Measurements from ENCODE around the gene CXCL1.
"Not testable (repeated sequence)": the region's sequence is repeated elsewhere in the genome, so short reads cannot be mapped to it uniquely, and the experiment has no call there.

The CXCL1 gene

GRCh38 chr4:73875401-73875800 lies 6.2 kb downstream of the CXCL1 start:
- DNase-seq (ENCODE audit: low read depth): no peak

- no peak for DNase-seq (ENCODE audit: low read depth)
Measured at GRCh38 chr4:73883306-73883705, 14.1 kb downstream of the CXCL1 start.

DNA sequence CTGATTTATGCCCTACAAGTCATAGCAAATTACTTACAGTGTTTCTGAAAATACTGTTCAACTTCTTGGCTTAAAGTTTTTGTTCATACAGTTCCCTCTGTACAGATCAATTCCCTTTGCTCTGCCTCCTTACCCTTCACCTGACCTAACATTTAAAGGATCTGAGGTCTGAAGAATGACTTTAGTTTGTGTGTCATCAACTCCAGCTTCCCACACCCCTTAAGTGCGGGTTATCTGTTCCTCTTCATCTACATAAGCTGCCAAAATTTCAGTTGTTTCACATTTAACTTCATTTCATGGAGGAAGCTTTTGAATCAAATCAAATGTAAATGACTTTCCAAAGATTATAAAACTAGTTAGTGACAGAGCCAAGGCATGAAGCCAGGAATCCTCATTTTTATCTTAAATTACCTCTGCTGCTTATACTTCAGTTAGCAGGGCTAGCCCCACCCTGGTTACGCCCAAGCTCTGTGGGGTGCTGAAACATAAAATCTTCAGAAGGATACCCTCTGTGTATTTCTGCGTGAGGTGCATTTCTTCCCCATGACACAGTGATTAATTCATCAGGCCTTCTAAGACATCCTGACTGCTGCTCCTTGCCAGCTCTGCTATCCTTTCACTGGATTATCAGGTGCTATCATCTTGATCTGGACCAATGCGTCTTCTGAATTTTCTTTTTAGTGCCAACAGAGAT lies 16.5 kb downstream of the CXCL1 start:
- no peak for DNase-seq (ENCODE audit: low read depth)

DNA sequence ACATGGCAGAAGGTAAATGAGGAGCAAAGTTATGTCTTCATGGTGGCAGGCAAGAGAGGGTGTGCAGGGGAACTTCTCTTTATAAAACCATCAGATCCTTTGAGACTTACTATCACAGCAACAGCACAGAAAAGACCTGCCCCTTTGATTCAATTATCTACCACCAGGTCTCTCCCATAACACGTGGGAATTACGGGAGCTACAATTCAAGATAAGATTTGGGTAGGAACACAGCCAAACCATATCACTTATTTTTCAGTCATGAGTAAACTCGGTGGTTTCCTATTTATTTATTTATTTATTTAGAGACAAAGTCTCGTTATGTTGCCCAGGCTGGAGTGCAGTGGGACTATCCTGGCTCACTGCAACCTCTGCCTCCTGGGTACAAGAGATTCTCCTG lies 22.1 kb downstream of the CXCL1 start:
- no peak for DNase-seq (ENCODE audit: low read depth)

- no peak for DNase-seq (ENCODE audit: low read depth)
Measured at GRCh38 chr4:73891739-73892405, 22.7 kb downstream of the CXCL1 start.

- no peak for DNase-seq (ENCODE audit: low read depth)
Measured at GRCh38 chr4:73892966-73893365, 23.8 kb downstream of the CXCL1 start.

- DNase-seq (ENCODE audit: low read depth): no peak
Measured at GRCh38 chr4:73894001-73894400, 24.8 kb downstream of the CXCL1 start.

DNA sequence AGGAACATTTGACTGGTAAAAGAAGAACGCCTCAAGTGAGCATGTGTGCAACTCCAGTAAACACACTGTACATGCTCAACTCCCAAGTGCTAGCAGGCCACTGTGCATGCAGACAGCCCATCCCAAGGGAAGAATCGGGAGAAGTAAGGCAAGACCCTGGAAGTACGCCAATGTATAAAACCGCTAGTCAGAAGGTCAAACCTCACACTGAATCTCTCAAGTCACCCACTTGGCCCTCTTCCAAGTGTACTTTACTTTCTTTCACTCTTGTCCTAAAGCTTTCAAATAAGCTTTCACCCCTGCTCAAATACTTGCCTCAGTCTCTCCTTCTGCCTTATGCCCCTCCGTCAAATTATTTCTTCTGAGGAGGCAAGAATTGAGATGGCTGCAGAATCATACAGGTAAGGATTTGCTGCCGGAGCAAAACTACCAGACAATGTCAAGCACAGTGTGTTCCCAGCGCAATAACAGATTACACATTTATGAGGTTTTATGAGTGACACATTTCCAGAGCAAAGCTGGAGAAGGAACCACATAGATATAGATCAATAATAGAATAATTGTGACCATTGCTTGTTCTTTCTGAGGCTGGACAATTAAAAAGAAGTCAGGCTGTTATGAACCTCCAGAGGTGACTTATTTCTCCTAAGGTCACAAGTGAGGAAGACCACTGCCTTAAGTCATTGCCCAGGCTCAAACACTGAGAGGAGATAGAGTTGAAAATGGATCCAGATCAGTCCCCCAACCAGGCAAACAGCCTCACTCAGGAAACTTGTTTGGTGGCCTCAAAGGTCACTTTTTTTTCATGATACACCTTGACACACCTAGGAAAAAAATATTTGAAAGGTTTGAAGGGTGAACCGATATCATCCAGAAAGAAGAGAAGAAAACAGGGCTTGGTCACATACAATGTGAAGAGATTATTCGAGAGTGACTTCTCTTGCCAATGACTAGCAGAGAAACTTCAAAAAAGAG lies 26.3 kb downstream of the CXCL1 start:
- no peak for DNase-seq (ENCODE audit: low read depth)

GRCh38 chr4:73896416-73896815 lies 27.2 kb downstream of the CXCL1 start:
- no peak for DNase-seq (ENCODE audit: low read depth)

- DNase-seq (ENCODE audit: low read depth): no peak
Measured at GRCh38 chr4:73897380-73898136, 28.4 kb downstream of the CXCL1 start.

DNA sequence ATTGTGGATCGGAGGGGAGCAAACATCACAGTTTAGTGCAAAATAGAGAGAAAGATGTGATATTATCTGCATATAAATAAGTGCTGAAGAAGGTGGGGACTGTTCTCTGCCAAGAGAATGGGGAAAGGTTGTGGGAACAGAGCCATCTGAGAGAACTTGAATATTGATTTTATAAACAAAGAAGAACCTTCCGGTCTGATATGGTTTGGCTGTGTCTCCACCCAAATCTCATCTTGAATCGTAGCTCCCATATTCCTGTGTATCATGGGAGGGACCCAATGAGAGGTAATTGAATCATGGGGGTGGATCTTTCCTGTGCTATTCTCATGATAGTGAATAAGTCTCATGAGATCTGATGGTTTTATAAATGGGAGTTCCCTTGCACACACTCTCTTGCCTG lies 30.1 kb downstream of the CXCL1 start:
- not testable (repeated sequence) for DNase-seq (ENCODE audit: low read depth)

GRCh38 chr4:73901031-73901430 lies 31.8 kb downstream of the CXCL1 start:
- DNase-seq (ENCODE audit: low read depth): no peak

DNA sequence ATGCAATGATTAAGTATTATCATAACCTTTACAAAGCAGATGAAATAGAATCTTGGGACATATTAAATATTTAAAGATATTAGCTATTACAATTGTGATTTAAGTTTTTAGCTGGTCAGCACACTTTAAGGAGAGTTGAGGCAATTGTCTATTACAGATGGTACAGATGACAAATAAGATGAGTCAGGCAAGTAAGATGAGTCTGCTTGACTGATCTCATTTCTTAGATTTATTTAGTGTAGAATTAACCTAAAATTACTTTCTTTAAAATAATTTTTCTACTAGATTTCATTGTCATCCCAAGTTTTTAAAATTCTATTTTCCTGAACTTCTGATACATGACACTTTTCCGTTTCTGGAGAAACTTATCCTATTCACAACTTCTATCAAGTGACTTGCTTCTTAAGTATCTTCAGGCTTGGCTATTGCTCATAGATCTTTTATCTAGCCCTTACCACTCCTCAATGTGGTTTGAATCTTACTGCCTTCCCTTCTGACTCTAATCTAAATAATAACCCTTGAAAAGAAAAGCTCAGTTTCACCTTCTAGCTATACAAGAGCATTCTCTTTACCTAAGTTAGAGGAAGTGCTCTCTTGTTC lies 32.9 kb downstream of the CXCL1 start:
- DNase-seq (ENCODE audit: low read depth): no peak

- DNase-seq (ENCODE audit: low read depth): no peak
Measured at GRCh38 chr4:73902817-73903547, 33.8 kb downstream of the CXCL1 start.

DNA sequence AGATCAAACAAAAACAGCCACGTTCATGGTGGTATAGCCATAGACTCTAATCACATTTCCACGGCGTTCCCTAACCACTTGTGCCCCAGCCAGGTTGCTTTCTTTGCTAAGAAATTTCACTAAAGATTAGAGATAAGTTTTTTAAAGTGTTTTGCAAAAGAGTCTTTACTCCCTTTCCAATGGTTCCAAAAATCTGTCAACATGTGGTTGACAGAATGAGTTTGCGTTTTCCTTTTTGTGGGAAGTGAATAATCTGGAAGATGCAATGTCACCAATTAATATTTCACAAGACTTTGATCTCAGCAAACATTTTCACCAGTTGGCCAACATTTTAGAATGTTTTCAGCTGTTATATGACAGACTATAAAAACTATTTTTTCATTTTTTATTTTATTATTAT lies 35.3 kb downstream of the CXCL1 start:
- DNase-seq (ENCODE audit: low read depth): no peak

DNA sequence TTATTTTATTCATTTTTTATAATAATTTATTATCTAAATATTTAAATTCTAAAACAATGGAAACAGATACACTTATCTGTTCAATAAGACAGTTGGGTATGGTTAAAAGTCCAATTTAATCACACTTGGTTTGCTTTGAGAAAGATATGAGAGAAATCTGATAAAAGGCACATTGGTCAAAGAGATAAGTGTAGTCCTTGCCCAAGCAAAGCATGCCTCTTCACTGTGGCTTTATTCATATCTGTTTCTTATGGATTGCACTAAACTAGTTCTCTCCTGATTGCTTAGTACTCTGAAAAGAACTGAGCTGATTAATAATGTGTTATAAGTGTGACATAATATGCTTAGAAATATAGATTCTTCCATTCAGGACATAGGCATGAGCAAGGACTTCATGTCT lies 39.8 kb downstream of the CXCL1 start:
- no peak for DNase-seq (ENCODE audit: low read depth)

- DNase-seq (ENCODE audit: low read depth): no peak
Measured at GRCh38 chr4:73911746-73912145, 42.6 kb downstream of the CXCL1 start.

GRCh38 chr4:73912191-73912590 lies 43.0 kb downstream of the CXCL1 start:
- DNase-seq (ENCODE audit: low read depth): no peak

- DNase-seq (ENCODE audit: low read depth): no peak
Measured at GRCh38 chr4:73914071-73914470, 44.9 kb downstream of the CXCL1 start.

- DNase-seq (ENCODE audit: low read depth): no peak
Measured at GRCh38 chr4:73916172-73916925, 47.2 kb downstream of the CXCL1 start.

Data from activated T-helper 1 cell treated with Interleukin-2 at 50 U/mL for 16 hours (primary cell).